GM18526 (cell line): Measurements from ENCODE around the gene GRM8.

Experiments
- POLR2A ChIP-seq: IDR thresholded peaks from 3 replicates; pipeline ENCODE4 v1.6.1; 2011; ENCODE audit not compliant: insufficient read length; ENCODE audit errors: extremely low read depth

GRM8 gene

GRCh38 chr7:127135871-127136485, 116.8 kb downstream of the GRM8 start:
- TF ChIP-seq POLR2A = no peak

- no peak for TF ChIP-seq POLR2A
These were observed 129.5 kb downstream of the GRM8 start for GRCh38 chr7:127123220-127123619.

GRCh38 chr7:127119517-127119916, 133.2 kb downstream of the GRM8 start:
- no peak for TF ChIP-seq POLR2A

- no peak for TF ChIP-seq POLR2A
These were observed 137.9 kb downstream of the GRM8 start for GRCh38 chr7:127114742-127115265.

- TF ChIP-seq POLR2A = no peak
These were observed 145.1 kb downstream of the GRM8 start for GRCh38 chr7:127107601-127108007.

GRCh38 chr7:127093340-127093739, 159.4 kb downstream of the GRM8 start:
- no peak for TF ChIP-seq POLR2A

DNA sequence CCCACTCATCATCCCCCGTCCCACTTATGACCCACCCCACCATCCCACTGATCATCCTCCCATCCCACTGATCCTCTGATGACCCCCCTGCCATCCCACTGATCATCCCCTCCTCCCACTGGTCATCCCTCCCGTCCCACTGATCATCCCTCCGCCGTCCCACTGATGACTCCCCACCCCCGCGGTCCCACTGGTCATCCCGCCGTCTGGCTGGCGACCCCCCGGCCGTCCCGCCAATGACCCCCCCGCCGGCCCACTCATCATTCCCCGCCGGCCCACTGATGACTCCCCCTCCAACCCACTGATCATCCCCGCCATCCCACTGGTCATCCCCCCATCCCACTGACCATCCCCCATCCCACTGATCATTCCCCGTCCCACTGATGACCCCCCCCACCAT, 161.1 kb downstream of the GRM8 start:
- TF ChIP-seq POLR2A = no peak

- TF ChIP-seq POLR2A = no peak
These were observed 163.6 kb downstream of the GRM8 start for GRCh38 chr7:127089146-127089545.

- TF ChIP-seq POLR2A = no peak
These were observed 171.2 kb downstream of the GRM8 start for GRCh38 chr7:127081539-127081938.

- TF ChIP-seq POLR2A = no peak
These were observed 172.2 kb downstream of the GRM8 start for GRCh38 chr7:127080576-127080975.

- no peak for TF ChIP-seq POLR2A
These were observed 185.8 kb downstream of the GRM8 start for GRCh38 chr7:127066974-127067373.

GRCh38 chr7:127059475-127059874, 193.3 kb downstream of the GRM8 start:
- TF ChIP-seq POLR2A = no peak

DNA sequence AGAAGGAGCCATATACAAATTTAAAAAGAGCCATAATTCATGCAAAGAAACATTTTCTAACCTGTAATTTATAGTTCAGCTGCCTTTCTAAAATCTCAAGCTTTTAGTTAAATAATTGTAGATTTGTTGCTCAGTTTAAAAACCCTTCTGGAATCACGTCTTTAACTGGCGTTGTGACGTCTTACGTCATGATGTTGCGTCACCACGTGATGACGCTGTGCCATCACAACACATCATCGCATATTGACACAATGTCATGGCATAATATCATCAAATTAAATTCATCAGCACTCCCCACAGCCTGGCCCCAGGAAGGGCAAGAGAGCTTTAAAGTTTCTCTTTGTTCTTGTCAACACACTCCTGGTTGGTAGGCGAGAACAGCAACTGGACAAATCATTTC, 194.8 kb downstream of the GRM8 start:
- no peak for TF ChIP-seq POLR2A

GRCh38 chr7:127056202-127056601, 196.5 kb downstream of the GRM8 start:
- TF ChIP-seq POLR2A = no peak

DNA sequence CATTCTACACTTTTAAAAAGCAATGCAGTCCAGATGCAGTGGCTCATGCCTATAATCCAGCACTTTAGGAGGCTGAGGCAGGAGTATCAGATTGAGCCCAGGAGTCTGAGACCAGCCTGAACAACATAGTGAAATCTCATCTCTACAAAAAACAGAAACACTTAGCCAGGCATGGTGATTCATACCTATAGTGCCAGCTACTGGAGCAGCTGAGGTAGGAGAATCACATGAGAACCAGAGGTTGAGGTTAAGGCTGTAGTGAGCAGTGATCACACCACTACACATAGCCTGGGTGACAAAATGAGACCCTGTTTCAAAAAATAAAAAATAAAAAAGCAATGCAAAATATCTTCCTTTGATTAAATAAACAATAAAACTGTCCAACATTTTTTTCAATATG, 205.2 kb downstream of the GRM8 start:
- no peak for TF ChIP-seq POLR2A

- TF ChIP-seq POLR2A = no peak
These were observed 210.9 kb downstream of the GRM8 start for GRCh38 chr7:127041689-127042452.

DNA sequence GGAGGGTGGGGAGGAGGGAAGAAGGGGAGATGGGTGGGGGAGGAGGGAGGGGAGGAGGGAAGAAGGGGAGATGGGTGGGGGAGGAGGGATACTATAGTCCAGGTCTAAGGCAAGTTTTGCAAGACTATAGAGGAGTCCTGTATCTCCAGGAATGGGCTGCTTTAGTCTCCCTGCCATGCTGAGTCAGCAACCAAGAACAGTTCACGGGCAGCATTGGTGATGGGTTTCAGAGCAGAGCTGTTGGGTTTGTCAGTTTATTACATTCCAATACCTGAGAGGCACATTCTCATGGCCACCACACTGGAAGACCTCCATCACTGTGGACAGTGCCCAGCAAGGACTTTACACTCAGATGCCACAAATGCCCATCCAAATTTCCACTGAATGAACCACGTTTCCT, 212.7 kb downstream of the GRM8 start:
- no peak for TF ChIP-seq POLR2A

DNA sequence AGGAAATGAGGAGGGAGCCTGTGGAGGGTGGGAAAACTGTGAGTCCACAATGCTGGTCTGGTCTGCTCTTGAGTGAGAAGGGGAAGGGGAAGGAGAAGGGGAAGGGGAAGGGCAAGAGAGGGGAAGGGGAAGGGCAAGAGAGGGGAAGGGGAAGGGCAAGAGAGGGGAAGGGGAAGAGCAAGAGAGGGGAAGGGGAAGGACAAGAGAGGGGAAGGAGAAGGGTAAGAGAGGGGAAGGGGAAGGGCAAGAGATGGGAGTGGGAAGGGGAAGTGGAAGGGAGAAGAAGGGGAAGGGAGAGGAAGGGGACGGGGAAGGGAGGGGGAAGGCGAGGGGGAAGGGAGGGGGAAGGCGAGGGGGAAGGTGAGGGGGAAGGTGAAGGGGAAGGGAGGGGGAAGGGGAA, 213.2 kb downstream of the GRM8 start:
- no peak for TF ChIP-seq POLR2A
